HG03025 (cell line): Measurements from ENCODE around the gene ARL14.

ENCODE experiments used
- ATAC-seq: cut with Tn5 transposase; IDR thresholded peaks from one replicate; pipeline ENCODE4 v1.9.1; 2021; ENCODE audit warnings: mild to moderate bottlenecking, moderate library complexity; ENCODE audit not compliant: unreplicated experiment, low FRiP score

The ARL14 gene

GRCh38 chr3:160719710-160720109, 42.8 kb downstream of the ARL14 start:
- ATAC-seq = no peak

DNA sequence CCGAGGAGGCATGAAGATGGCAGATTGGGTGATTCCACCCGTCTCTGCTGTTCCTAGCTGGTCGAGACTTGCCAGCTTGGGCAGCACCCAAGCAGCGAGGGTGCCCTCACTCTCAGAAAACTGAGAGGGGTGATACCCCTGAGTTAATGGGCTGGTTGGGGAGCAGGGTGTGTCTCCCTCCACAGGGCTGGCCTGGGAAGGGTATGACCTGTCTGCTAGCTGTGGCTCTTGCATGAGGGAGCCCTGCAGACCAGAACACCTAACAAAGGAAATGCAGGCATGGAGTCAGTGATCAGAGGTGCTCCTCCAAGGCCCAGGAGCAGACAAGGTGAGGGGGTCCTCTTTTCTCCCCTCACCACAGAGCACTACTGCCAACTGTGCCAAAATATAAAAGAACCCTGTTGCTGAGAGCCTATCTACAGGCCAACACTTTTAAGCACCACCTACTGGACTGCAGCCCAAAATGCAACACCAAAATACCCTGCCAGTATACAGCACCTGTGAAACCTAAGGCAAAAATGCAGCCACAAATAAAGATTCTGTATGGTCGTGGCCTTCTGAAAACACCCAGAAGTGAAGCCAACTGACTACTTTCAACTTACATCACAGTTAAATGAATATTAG, 43.3 kb downstream of the ARL14 start:
- no peak for ATAC-seq

- no peak for ATAC-seq
Measured at GRCh38 chr3:160722331-160722730, 45.4 kb downstream of the ARL14 start.

DNA sequence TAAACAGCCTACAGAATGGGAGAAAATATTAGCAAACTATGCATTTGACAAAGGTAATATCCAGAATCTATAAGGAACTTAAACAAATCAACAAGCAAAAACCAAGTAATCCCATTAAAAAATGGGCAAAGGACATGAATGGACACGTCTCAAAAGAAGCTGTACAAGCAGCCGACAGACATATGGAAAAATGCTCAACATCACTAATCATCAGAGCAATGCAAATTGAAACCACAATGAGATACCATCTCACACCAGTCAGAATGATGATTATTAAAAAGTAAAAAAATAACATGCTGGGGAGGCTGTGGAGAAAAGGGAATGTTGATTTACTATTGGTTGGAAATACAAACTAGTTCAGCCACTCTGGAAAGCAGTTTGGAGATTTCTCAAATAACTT, 48.4 kb downstream of the ARL14 start:
- no peak for ATAC-seq
